ENCODE measurements around the gene FBN1. TPM values are rescaled to one million over a fixed set of nuclear protein-coding genes. Genes with fewer than 3 reads are reported as not detected.
A peak's percentile ranks its signal among the peaks of the same experiment; 100 is the strongest.

Gene FBN1
- total RNA-seq, 1 experiment from 2014 or later, result 6.7 TPM

DNA sequence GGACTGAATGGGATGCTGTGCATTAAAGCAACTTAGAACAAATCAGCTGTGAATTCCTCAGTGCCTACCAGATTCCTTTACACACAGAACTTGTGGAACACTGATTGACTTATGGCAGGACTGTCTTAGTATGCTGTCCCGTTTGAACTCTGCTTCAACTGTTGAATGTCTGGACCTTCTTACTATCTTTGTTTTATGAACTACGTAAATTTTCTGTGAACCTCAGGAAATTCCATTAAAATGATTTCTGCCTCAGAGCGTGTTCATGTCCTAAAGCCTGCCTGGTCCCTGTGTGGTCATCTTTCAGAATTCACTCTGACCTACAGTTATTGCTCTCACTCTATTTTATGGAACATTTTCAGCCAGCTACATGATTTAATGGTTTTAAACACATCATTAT is 29.4 kb upstream of the FBN1 start:
- no peak for ATAC-seq
- no peak overlapping the region for H3K27ac ChIP-seq (ENCODE audit: low read length)

DNA sequence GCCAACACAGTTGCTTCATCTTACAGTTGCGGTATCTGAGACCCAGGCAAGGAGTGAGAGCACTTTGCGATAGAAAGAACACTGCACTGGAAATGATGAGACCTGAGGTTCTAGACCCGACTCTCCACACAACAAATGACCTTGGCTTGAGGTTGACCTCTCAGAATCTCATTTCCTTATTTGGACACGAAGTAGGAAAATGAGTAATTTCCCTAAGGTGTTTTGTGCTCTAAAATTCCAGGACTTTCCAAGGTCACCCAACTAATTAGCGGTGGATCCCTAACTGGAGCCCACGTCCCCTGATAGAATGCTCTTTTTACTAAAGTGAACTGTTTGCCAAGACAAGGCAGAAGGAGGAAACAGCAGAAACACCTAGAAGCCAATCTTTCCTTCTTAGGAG is 26.7 kb upstream of the FBN1 start:
- Histone ChIP-seq H2AFZ (ENCODE audit: low read length) (no peak overlapping the region), H3K27ac (ENCODE audit: low read length) (peak overlapping the region; percentile 94), H3K4me1 (ENCODE audit: insufficient read depth, low read length) (peaks cover 31% of the 10 kb centered on the region), H3F3A (ENCODE audit: low read length, unreplicated experiment) (no peaks in the 10 kb centered on the region), H3K9me2 (replicated peaks; ENCODE audit: low read length) (0 out of 2 replicates have a peak, but pooled peaks cover 7% of the 10 kb centered on the region), H3K9ac (ENCODE audit: low read length) (peak overlapping the region; percentile 51), H3K36me3 (ENCODE audit: low read depth, low read length) (no peaks in the 10 kb centered on the region), H4K20me1 (ENCODE audit: low read length) (no peaks in the 10 kb centered on the region), H3K27me3 (ENCODE audit: low read length) (no peaks in the 10 kb centered on the region), H3K9me3 (ENCODE audit: low read length) (no peaks in the 10 kb centered on the region), H3K79me2 (ENCODE audit: low read length) (no peaks in the 10 kb centered on the region), H3K4me2 (ENCODE audit: low read length) (no peak overlapping the region), H3K4me3 (ENCODE audit: low read length) (no peak overlapping the region)
- ATAC-seq (no peak), DNase-seq (no peak)
- ChIA-PET POLR2A (ENCODE audit: unreplicated experiment) (no interaction called here), CTCF (no interaction called here)
- BruUV-seq (replicated peaks), result no TSS peak
- intact Hi-C loops (cut with micrococcal nuclease), result no loop called here
- no peak for TF ChIP-seq EZH2 (IDR thresholded peaks at IDR 0.05; ENCODE audit: low read length, unreplicated experiment)
- TF ChIP-seq, protein P1, sequence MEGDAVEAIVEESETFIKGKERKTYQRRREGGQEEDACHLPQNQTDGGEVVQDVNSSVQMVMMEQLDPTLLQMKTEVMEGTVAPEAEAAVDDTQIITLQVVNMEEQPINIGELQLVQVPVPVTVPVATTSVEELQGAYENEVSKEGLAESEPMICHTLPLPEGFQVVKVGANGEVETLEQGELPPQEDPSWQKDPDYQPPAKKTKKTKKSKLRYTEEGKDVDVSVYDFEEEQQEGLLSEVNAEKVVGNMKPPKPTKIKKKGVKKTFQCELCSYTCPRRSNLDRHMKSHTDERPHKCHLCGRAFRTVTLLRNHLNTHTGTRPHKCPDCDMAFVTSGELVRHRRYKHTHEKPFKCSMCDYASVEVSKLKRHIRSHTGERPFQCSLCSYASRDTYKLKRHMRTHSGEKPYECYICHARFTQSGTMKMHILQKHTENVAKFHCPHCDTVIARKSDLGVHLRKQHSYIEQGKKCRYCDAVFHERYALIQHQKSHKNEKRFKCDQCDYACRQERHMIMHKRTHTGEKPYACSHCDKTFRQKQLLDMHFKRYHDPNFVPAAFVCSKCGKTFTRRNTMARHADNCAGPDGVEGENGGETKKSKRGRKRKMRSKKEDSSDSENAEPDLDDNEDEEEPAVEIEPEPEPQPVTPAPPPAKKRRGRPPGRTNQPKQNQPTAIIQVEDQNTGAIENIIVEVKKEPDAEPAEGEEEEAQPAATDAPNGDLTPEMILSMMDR (conservative IDR thresholded peaks at IDR 0.05; ENCODE audit: low read depth, low read length), result no peak
- TF ChIP-seq EZH2phosphoT487 (IDR thresholded peaks at IDR 0.05; ENCODE audit: borderline replicate concordance, low read length), result no peak

More for the DNA sequence above, 29.4 kb upstream of the FBN1 start:
- H3K9me2 ChIP-seq (replicated peaks; ENCODE audit: low read length), result 0 out of 2 replicates have a peak, but pooled peaks cover 7% of the 10 kb centered on the region
- H4K20me1 ChIP-seq (ENCODE audit: low read length), result no peaks in the 10 kb centered on the region
- CTCF ChIA-PET, result no interaction called here
- no peaks in the 10 kb centered on the region for H3K36me3 ChIP-seq (ENCODE audit: low read depth, low read length)
- POLR2A ChIA-PET (ENCODE audit: unreplicated experiment), result interaction anchor here (0.6 kb wide), 1 partner anchor 1811 kb away, joined by 7 read pairs; no protein-coding TSS in a partner anchor
- H3K4me3 ChIP-seq (ENCODE audit: low read length), result no peak overlapping the region
- TF ChIP-seq, protein P1 (conservative IDR thresholded peaks at IDR 0.05; ENCODE audit: low read depth, low read length), result no peak
- TF ChIP-seq EZH2phosphoT487 (IDR thresholded peaks at IDR 0.05; ENCODE audit: borderline replicate concordance, low read length) (no peak), EZH2 (IDR thresholded peaks at IDR 0.05; ENCODE audit: low read length, unreplicated experiment) (no peak)
- H3K79me2 ChIP-seq (ENCODE audit: low read length), result no peaks in the 10 kb centered on the region
- no peak for DNase-seq
- H3K9me3 ChIP-seq (ENCODE audit: low read length), result no peaks in the 10 kb centered on the region
- H2AFZ ChIP-seq (ENCODE audit: low read length), result no peak overlapping the region
- no TSS peak for BruUV-seq (replicated peaks)
- H3K27me3 ChIP-seq (ENCODE audit: low read length), result no peaks in the 10 kb centered on the region
- no peaks in the 10 kb centered on the region for H3F3A ChIP-seq (ENCODE audit: low read length, unreplicated experiment)
- peaks cover 22% of the 10 kb centered on the region for H3K4me1 ChIP-seq (ENCODE audit: insufficient read depth, low read length)
- no peak overlapping the region for H3K9ac ChIP-seq (ENCODE audit: low read length)
- H3K4me2 ChIP-seq (ENCODE audit: low read length), result no peak overlapping the region
- intact Hi-C loops (cut with micrococcal nuclease), result no loop called here

DNA sequence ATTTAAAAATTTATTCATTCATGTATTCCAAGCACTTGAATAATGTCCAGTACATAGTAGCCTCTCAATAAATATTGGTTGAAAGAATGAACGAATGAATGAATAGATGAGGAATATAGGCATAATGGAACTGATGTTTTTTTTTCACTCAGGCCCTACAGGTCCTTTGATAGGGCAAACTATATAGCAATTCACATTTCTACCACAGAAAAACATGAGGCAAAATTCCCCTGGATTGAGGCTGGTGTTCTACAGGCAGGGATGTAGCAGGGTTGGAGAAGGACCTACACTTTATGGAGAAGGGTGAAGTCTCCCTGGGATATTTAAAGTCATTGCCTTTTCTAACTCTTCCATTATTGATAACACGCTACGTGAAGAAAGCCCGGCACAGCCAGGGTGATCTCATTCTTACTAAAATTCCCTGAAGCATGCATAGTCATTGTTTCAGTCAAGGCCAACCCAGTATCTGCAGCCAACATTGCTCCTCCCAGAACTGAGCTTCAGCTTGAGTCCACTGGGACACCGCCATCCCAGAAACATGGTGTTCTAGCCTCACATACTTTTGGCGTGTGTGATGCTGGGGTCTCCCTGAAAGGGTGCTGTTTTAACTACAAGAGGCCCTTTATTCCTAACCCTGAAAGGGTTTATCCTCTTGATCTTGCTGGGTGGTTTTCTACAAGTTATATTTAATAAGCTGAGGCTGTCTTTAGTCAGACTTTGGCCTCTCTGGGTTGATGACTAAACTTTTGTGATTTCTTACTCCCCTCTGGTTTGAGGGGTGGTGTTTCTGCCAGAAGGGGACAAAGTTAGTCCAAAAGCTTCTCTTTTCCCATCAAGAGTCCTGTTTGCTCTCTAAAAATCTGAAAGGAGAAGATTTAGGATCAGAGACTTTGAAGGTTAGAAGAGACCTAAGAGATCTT is 25.9 kb upstream of the FBN1 start:
- POLR2A ChIA-PET (ENCODE audit: unreplicated experiment), result no interaction called here
- peak overlapping the region; percentile 83 for H2AFZ ChIP-seq (ENCODE audit: low read length)
- CTCF ChIA-PET, result no interaction called here
- no TSS peak for BruUV-seq (replicated peaks)
- H3K9ac ChIP-seq (ENCODE audit: low read length), result peak overlapping the region; percentile 51
- peak overlapping the region; percentile 94 for H3K27ac ChIP-seq (ENCODE audit: low read length)
- no peaks in the 10 kb centered on the region for H3F3A ChIP-seq (ENCODE audit: low read length, unreplicated experiment)
- no peaks in the 10 kb centered on the region for H3K79me2 ChIP-seq (ENCODE audit: low read length)
- peak; percentile 73 for DNase-seq
- H3K9me2 ChIP-seq (replicated peaks; ENCODE audit: low read length), result 0 out of 2 replicates have a peak, but pooled peaks cover 7% of the 10 kb centered on the region
- peak; percentile 73 for ATAC-seq
- no peaks in the 10 kb centered on the region for H3K27me3 ChIP-seq (ENCODE audit: low read length)
- H3K4me1 ChIP-seq (ENCODE audit: insufficient read depth, low read length), result peaks cover 33% of the 10 kb centered on the region
- intact Hi-C loops (cut with micrococcal nuclease), result no loop called here
- peak overlapping the region; percentile 64 for H3K4me2 ChIP-seq (ENCODE audit: low read length)
- no peak for TF ChIP-seq EZH2 (IDR thresholded peaks at IDR 0.05; ENCODE audit: low read length, unreplicated experiment)
- no peak for TF ChIP-seq EZH2phosphoT487 (IDR thresholded peaks at IDR 0.05; ENCODE audit: borderline replicate concordance, low read length)
- H3K36me3 ChIP-seq (ENCODE audit: low read depth, low read length), result no peaks in the 10 kb centered on the region
- H4K20me1 ChIP-seq (ENCODE audit: low read length), result no peaks in the 10 kb centered on the region
- H3K9me3 ChIP-seq (ENCODE audit: low read length), result no peaks in the 10 kb centered on the region
- no peak overlapping the region for H3K4me3 ChIP-seq (ENCODE audit: low read length)
